H1 (cell line): ENCODE results near the gene ARF4. TPM values are rescaled to one million over a fixed set of nuclear protein-coding genes. Genes with fewer than 3 reads are reported as not detected.

Experiments
- CTCF ChIA-PET: fragments of 300-600 bp; sonication (Branson Sonifier 250); formaldehyde crosslinking; loops from one replicate; lab custom pipeline; 2021; ENCODE audit not compliant: partially characterized antibody; lab: Charles Lee
- POLR2A ChIA-PET: fragments of 300-600 bp; sonication (Branson Sonifier 250); formaldehyde crosslinking; loops from one replicate; lab custom pipeline; 2021; ENCODE audit warnings: inconsistent platforms; ENCODE audit not compliant: partially characterized antibody; lab: Charles Lee
- DNase-seq, 2 experiments: peaks; one replicate each; pipeline versions ENCODE4 v3.0.0 to v3.0.0-alpha.2; 2010 to 2022; ENCODE audit warnings: low spot score in 2 of 2, low read depth in 1 of 2, mixed read lengths in 1 of 2
- FAIRE-seq: peaks from 2 replicates; lab custom pipeline; 2011; peaks lifted over from hg19 to GRCh38; lab: Jason Lieb, UNC
- H2AFZ ChIP-seq: 2 replicates; pipeline ENCODE4 v1.8.1; 2012; ENCODE audit warnings: low read length, inconsistent platforms
- H2AK5ac ChIP-seq: 2 replicates; pipeline ENCODE4 v1.6.1; 2013; ENCODE audit warnings: low read depth, low read length
- H2BK120ac ChIP-seq: replicated peaks from 2 replicates; pipeline ENCODE3; 2013; ENCODE audit warnings: low read depth, low read length, inconsistent platforms
- H2BK12ac ChIP-seq: 2 replicates; pipeline ENCODE4 v1.6.1; 2013; ENCODE audit warnings: low read depth, low read length
- H2BK15ac ChIP-seq: 2 replicates; pipeline ENCODE4 v1.6.1; 2013; ENCODE audit warnings: low read length
- H2BK20ac ChIP-seq: 2 replicates; pipeline ENCODE4 v1.6.1; 2013; ENCODE audit warnings: low read length
- H2BK5ac ChIP-seq: 2 replicates; pipeline ENCODE4 v1.6.1; 2013; ENCODE audit warnings: low read depth, low read length
- H3K14ac ChIP-seq: 2 replicates; pipeline ENCODE4 v1.6.1; 2013; ENCODE audit warnings: inconsistent platforms; ENCODE audit not compliant: insufficient read length
- H3K18ac ChIP-seq: 2 replicates; pipeline ENCODE4 v1.6.1; 2013; ENCODE audit warnings: low read length; ENCODE audit errors: extremely low read depth
- H3K23ac ChIP-seq: 2 replicates; pipeline ENCODE4 v1.6.1; 2013; ENCODE audit warnings: inconsistent platforms; ENCODE audit not compliant: insufficient read length
- H3K23me2 ChIP-seq: 2 replicates; pipeline ENCODE4 v1.6.1; 2013; ENCODE audit warnings: low read depth, low read length
- H3K27ac ChIP-seq: 2 replicates; pipeline ENCODE4 v1.6.1; 2011; ENCODE audit warnings: low read depth, low read length, inconsistent platforms
- H3K27me3 ChIP-seq, 4 experiments: replicated peaks in 1 of 4; 1 replicate in 1 of 4; 2 replicates in 3 of 4; pipeline versions ENCODE4 v1.6.1 to v1.8.1; 2011 to 2013; ENCODE audit warnings: low read length in 3 of 4, mild to moderate bottlenecking in 3 of 4, inconsistent platforms in 2 of 4, mixed read lengths in 2 of 4, moderate library complexity in 1 of 4; ENCODE audit not compliant: control insufficient read depth in 3 of 4, insufficient read depth in 3 of 4; ENCODE audit errors: extremely low read depth in 1 of 4
- H3K36me3 ChIP-seq, 4 experiments: 2 replicates each; pipeline versions ENCODE4 v1.6.1 to v1.8.1; 2011 to 2013; ENCODE audit warnings: mild to moderate bottlenecking in 4 of 4, low read length in 3 of 4, moderate library complexity in 2 of 4, control low read depth in 1 of 4, inconsistent platforms in 1 of 4; ENCODE audit not compliant: insufficient read depth in 4 of 4, control insufficient read depth in 2 of 4
- H3K4ac ChIP-seq: replicated peaks from 2 replicates; pipeline ENCODE3; 2013; ENCODE audit warnings: low read length, low read depth, mixed read lengths, inconsistent platforms; ENCODE audit not compliant: insufficient read length
- H3K4me1 ChIP-seq, 4 experiments: replicated peaks in 1 of 4; 1 replicate in 1 of 4; 2 replicates in 3 of 4; pipeline versions ENCODE4 v1.6.1 to v1.8.1; 2011 to 2013; ENCODE audit warnings: low read length in 3 of 4, inconsistent platforms in 2 of 4, mixed read lengths in 1 of 4; ENCODE audit not compliant: insufficient read depth in 4 of 4, control insufficient read depth in 3 of 4
- H3K4me2 ChIP-seq, 2 experiments: 2 replicates each; pipeline versions ENCODE4 v1.6.1 to v1.8.1; 2011 to 2013; ENCODE audit warnings: low read depth in 2 of 2, low read length in 2 of 2, control low read depth in 1 of 2, inconsistent platforms in 1 of 2, mild to moderate bottlenecking in 1 of 2; ENCODE audit not compliant: insufficient read depth in 1 of 2
- H3K4me3 ChIP-seq, 4 experiments: fragments of 200-600, 300-600 bp in 1 of 4; sonication (generic), shearing (Covaris generic), sonication (Bioruptor Twin) in 1 of 4; 2 replicates each; pipeline versions ENCODE4 v1.5.1 to v1.8.1; 2011 to 2016; ENCODE audit warnings: low read length in 4 of 4, low read depth in 3 of 4, control low read depth in 2 of 4, inconsistent platforms in 2 of 4, mild to moderate bottlenecking in 2 of 4, mixed read lengths in 1 of 4, moderate library complexity in 1 of 4; ENCODE audit not compliant: insufficient read depth in 2 of 4; ENCODE audit errors: extremely low read depth in 1 of 4
- H3K56ac ChIP-seq: replicated peaks from 2 replicates; pipeline ENCODE3; 2013; ENCODE audit warnings: low read depth, mild to moderate bottlenecking, mixed read lengths, low read length, inconsistent platforms; ENCODE audit not compliant: insufficient read length
- H3K79me1 ChIP-seq: 2 replicates; pipeline ENCODE4 v1.6.1; 2013; ENCODE audit warnings: low read depth, low read length, control low read depth
- H3K79me2 ChIP-seq, 2 experiments: 2 replicates each; pipeline versions ENCODE4 v1.6.1 to v1.8.1; 2012 to 2013; ENCODE audit warnings: low read length in 2 of 2, mild to moderate bottlenecking in 2 of 2, inconsistent platforms in 1 of 2; ENCODE audit not compliant: insufficient read depth in 2 of 2, control insufficient read depth in 1 of 2
- H3K9ac ChIP-seq, 4 experiments: replicated peaks in 1 of 4; 1 replicate in 1 of 4; 2 replicates in 3 of 4; pipeline versions ENCODE4 v1.6.1 to v1.8.1; 2011 to 2013; ENCODE audit warnings: low read depth in 3 of 4, low read length in 3 of 4, control low read depth in 2 of 4, mild to moderate bottlenecking in 2 of 4, moderate library complexity in 2 of 4, inconsistent platforms in 1 of 4; ENCODE audit errors: extremely low read depth in 1 of 4
- H3K9me3 ChIP-seq, 2 experiments: 2 replicates each; pipeline versions ENCODE4 v1.6.1 to v1.8.1; 2012 to 2013; ENCODE audit warnings: mild to moderate bottlenecking in 2 of 2, moderate library complexity in 2 of 2, control low read depth in 1 of 2, inconsistent platforms in 1 of 2, low read depth in 1 of 2, low read length in 1 of 2, mixed read lengths in 1 of 2; ENCODE audit not compliant: insufficient read depth in 2 of 2
- H4K20me1 ChIP-seq, 2 experiments: replicated peaks in 1 of 2; 2 replicates each; pipeline versions ENCODE3 to v1.8.1; 2011 to 2013; ENCODE audit warnings: inconsistent platforms in 2 of 2, low read length in 2 of 2, mild to moderate bottlenecking in 1 of 2; ENCODE audit not compliant: insufficient read depth in 2 of 2, control insufficient read depth in 1 of 2
- H4K5ac ChIP-seq: 2 replicates; pipeline ENCODE4 v1.6.1; 2013; ENCODE audit warnings: low read length, low read depth, mixed read lengths, inconsistent platforms; ENCODE audit not compliant: insufficient read length
- H4K8ac ChIP-seq: 2 replicates; pipeline ENCODE4 v1.8.0; 2013; ENCODE audit warnings: mild to moderate bottlenecking, moderate library complexity, low read length, inconsistent platforms; ENCODE audit not compliant: insufficient read depth; ENCODE audit errors: extremely low read depth
- H4K91ac ChIP-seq: replicated peaks from 2 replicates; pipeline ENCODE3; 2013; ENCODE audit warnings: low read length, mixed read lengths, inconsistent platforms; ENCODE audit not compliant: insufficient read length
- ASH2L ChIP-seq: fragments of 200-600, 300-600 bp; sonication (generic); IDR thresholded peaks from one replicate; pipeline ENCODE4 v1.7.1; 2017; ENCODE audit warnings: low read length
- JUND ChIP-seq: IDR thresholded peaks from 2 replicates; pipeline ENCODE4 v1.6.1; 2011; ENCODE audit warnings: mild to moderate bottlenecking, improper control_type of control experiment, low read length
- KDM1A ChIP-seq: fragments of 200-600, 300-600 bp; sonication (generic); IDR thresholded peaks from 2 replicates; pipeline ENCODE4 v1.7.1; 2016; ENCODE audit warnings: mild to moderate bottlenecking, low read length, borderline replicate concordance
- KDM5A ChIP-seq: fragments of 200-600 bp; IDR thresholded peaks from 2 replicates; pipeline ENCODE4 v1.7.1; 2012; ENCODE audit warnings: mild to moderate bottlenecking, low read length, inconsistent platforms, mixed read lengths
- POLR2A ChIP-seq, 2 experiments: IDR thresholded peaks; 1 replicate in 1 of 2; 2 replicates in 1 of 2; pipeline ENCODE4 v1.6.1; 2011; ENCODE audit warnings: low read depth in 2 of 2, low read length in 2 of 2, mild to moderate bottlenecking in 2 of 2; ENCODE audit errors: control extremely low read depth in 1 of 2
- POLR2AphosphoS5 ChIP-seq: IDR thresholded peaks from 2 replicates; pipeline ENCODE4 v1.6.1; 2011; ENCODE audit warnings: low read depth, low read length
- POU5F1 ChIP-seq: IDR thresholded peaks from 2 replicates; pipeline ENCODE4 v1.6.1; 2011; ENCODE audit warnings: low read depth, mild to moderate bottlenecking, low read length, moderate library complexity
- TAF1 ChIP-seq: IDR thresholded peaks from 2 replicates; pipeline ENCODE4 v1.6.1; 2011; ENCODE audit warnings: mild to moderate bottlenecking, low read depth, low read length
- USF2 ChIP-seq: IDR thresholded peaks from 2 replicates; pipeline ENCODE4 v1.6.1; 2011; ENCODE audit warnings: low read length, improper control_type of control experiment
- WGBS, 2 experiments: shearing (Covaris generic) in 1 of 2; methylation state at CpG; one replicate each; pipeline versions ENCODE4 v1.1.6 to v1.1.7; 2013 to 2015; ENCODE audit warnings: low lambda C conversion rate in 2 of 2, mixed read lengths in 2 of 2, inconsistent platforms in 1 of 2, low coverage in 1 of 2, missing lambda C conversion rate in 1 of 2; ENCODE audit not compliant: insufficient replicate concordance in 2 of 2, insufficient coverage in 1 of 2, insufficient read length in 1 of 2; ENCODE audit errors: extremely low coverage in 1 of 2, missing lambda C conversion rate in 1 of 2; 5-methylcytosine and 5-hydroxymethylcytosine counted together
- polyA plus RNA-seq, 7 experiments: library from polyadenylated mRNA; depleted of rRNA in 3 of 7; stranded (reverse) in 5 of 7; unstranded in 2 of 7; fragments of >200 nt in 5 of 7; fragments of 200-250 nt in 2 of 7; gene quantifications; 1 replicate in 5 of 7; 2 replicates in 1 of 7; 4 replicates in 1 of 7; pipeline versions ENCODE4 v1.2.1 to v1.2.3, GENCODE V29; 2011 to 2013; ENCODE audit warnings: missing spikeins in 2 of 7, mixed read lengths in 2 of 7
- total RNA-seq: library from RNA; stranded (reverse); fragmentation: NEBNext Ultra II Directional; extraction: Animal tissue kit (Norgen Biotek cat#: 25700); gene quantifications from 2 replicates; pipeline ENCODE4 v1.2.1, GENCODE V29; 2021
- TF ChIP-seq, protein P1 (sequence below): IDR thresholded peaks from 2 replicates; pipeline ENCODE4 v1.6.1; 2011; ENCODE audit warnings: low read depth, mild to moderate bottlenecking, low read length; ENCODE audit not compliant: insufficient read depth

ARF4 gene
- total and polyA plus RNA-seq, 2 of the 8 experiments (the other 6 are each of a cell fraction or from before 2014, with no cell fraction given), result 138 to 165 TPM

- Histone ChIP-seq H2AFZ (no peak overlapping the region), H3K23ac (no peak overlapping the region)
- TF ChIP-seq POU5F1 (no peak), POLR2A (IDR thresholded peaks at IDR 0.05; ENCODE audit: control extremely low read depth in 1 of 2, low read depth in 2 of 2, low read length in 2 of 2) (peak in 1 of 2 experiments; percentile 52; a peak in 2 of 3 replicates), USF2 (no peak), JUND (peak; percentile 30; the same call in 1 of the 2 replicates), TAF1 (peak; percentile 61; the same call in 1 of the 2 replicates), POLR2AphosphoS5 (peak; percentile 79), ASH2L (peak; percentile 32), KDM1A (peak; percentile 20; the same call in 1 of the 2 replicates), KDM5A (peak; percentile 22; the same call in 1 of the 2 replicates)
- TF ChIP-seq, protein P1, sequence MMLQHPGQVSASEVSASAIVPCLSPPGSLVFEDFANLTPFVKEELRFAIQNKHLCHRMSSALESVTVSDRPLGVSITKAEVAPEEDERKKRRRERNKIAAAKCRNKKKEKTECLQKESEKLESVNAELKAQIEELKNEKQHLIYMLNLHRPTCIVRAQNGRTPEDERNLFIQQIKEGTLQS, result no peak
These were observed 533 bp downstream of the ARF4 start for GRCh38 chr3:57596495-57597126.

More at GRCh38 chr3:57596495-57597126, 533 bp downstream of the ARF4 start:
- Histone ChIP-seq H3K14ac (no peak overlapping the region), H3K27me3 (no peaks in the 10 kb centered on the region), H4K8ac (peak overlapping the region; percentile 97; the same call in 1 of the 2 replicates), H2BK20ac (no peak overlapping the region), H3K36me3 (no peaks in the 10 kb centered on the region; a peak in 1 of 8 replicates), H4K20me1 (peaks cover 11 to 12% of the 10 kb centered on the region in 2 experiments), H2BK120ac (no peak overlapping the region), H3K4me2 (peak overlapping the region; percentile 65 to 74), H3K4me1 (peaks cover 0 to 5% (median 1%) of the 10 kb centered on the region in 4 experiments; a peak in 3 of 7 replicates), H3K9ac (peak overlapping the region; percentile 83 to 99 (median 98)), H3K18ac (peak overlapping the region; percentile 81), H3K27ac (peak overlapping the region; percentile 99), H2BK15ac (no peak overlapping the region; the same call in 1 of the 2 replicates), H4K5ac (peak overlapping the region; percentile 82), H3K4me3 (peak overlapping the region; percentile 82 to 98 (median 88)), H3K23me2 (peaks cover 7% of the 10 kb centered on the region; the same call in 1 of the 2 replicates), H3K4ac (no peak overlapping the region), H3K56ac (peak overlapping the region; percentile 90), H3K79me2 (peaks cover 41 to 56% of the 10 kb centered on the region in 2 experiments), H4K91ac (peak overlapping the region; percentile 89), H2AK5ac (peak overlapping the region; percentile 93; the same call in 1 of the 2 replicates), H3K79me1 (peaks cover 2% of the 10 kb centered on the region; the same call in 1 of the 2 replicates), H2BK5ac (peak overlapping the region; percentile 98), H2BK12ac (peak overlapping the region; percentile 90; the same call in 1 of the 2 replicates), H3K9me3 (no peaks in the 10 kb centered on the region)
- FAIRE-seq (no peak), DNase-seq (peak; percentile 15 to 65)
- WGBS, 2 experiments, result 1% methylated on average over 17 of the region's 31 CpGs; no CpG with 5 or more reads in 1 of the 2 experiments
- ChIA-PET POLR2A (interaction anchor here (0.9 to 5.0 kb wide), 14 partner anchors 9 to 397 kb away, joined by 3 to 43 read pairs (median 4); partner anchors contain the start of genes DNAH12, HESX1, PDE12 and SLMAP), CTCF (interaction anchor here (1.0 kb wide), 1 partner anchor 24 kb away, joined by 3 read pairs; no protein-coding TSS in a partner anchor)
